AG04449 (cell line): ENCODE results near the gene KCNG3.

ENCODE experiments used
- CTCF ChIA-PET: fragments of 350-600 bp; formaldehyde crosslinking; extraction: SDS; loops from one replicate; lab custom pipeline; 2021; ENCODE audit warnings: antibody characterized with exemption; lab: Yijun Ruan, JAX
- POLR2A ChIA-PET: fragments of 400-600, 350-600 bp; formaldehyde crosslinking; extraction: SDS; loops from one replicate; lab custom pipeline; 2020; ENCODE audit warnings: antibody characterized with exemption, inconsistent platforms; lab: Yijun Ruan, JAX
- DNase-seq: peaks from one replicate; pipeline ENCODE4 v3.0.0-alpha.2; 2010; ENCODE audit warnings: low read depth, low spot score
- H3K4me3 ChIP-seq: 2 replicates; pipeline ENCODE4 v1.5.1; 2011; ENCODE audit warnings: low read depth, mild to moderate bottlenecking, control low read depth, low read length
- CTCF ChIP-seq: IDR thresholded peaks from one replicate; pipeline ENCODE4 v1.5.1; 2011; ENCODE audit warnings: mild to moderate bottlenecking, moderate library complexity, low read length, control low read depth, inconsistent platforms; ENCODE audit not compliant: insufficient read depth; ENCODE audit errors: missing control alignments

KCNG3 gene

GRCh38 chr2:42492691-42493467 is 903 bp downstream of the KCNG3 start:
- DNase-seq = no peak
- TF ChIP-seq CTCF = no peak
- ChIA-PET CTCF (interaction anchor here (0.8 to 7.5 kb wide), 5 partner anchors 9 to 172 kb away, joined by 3 to 71 read pairs (median 3); no protein-coding TSS in a partner anchor), POLR2A (no interaction called here)
- H3K4me3 ChIP-seq = no peak overlapping the region

- ChIA-PET POLR2A (no interaction called here), CTCF (interaction anchor here (1.1 to 1.2 kb wide), 2 partner anchors 10 to 12 kb away, joined by 3 read pairs; no protein-coding TSS in a partner anchor)
- no peak for TF ChIP-seq CTCF
- H3K4me3 ChIP-seq = no peak overlapping the region
- DNase-seq = no peak
Measured at GRCh38 chr2:42488297-42488696, 5.5 kb downstream of the KCNG3 start.

GRCh38 chr2:42486145-42486906 is 7.5 kb downstream of the KCNG3 start:
- ChIA-PET POLR2A (no interaction called here), CTCF (interaction anchor here (1.0 kb wide), 1 partner anchor 9 kb away, joined by 3 read pairs; no protein-coding TSS in a partner anchor)
- TF ChIP-seq CTCF = no peak
- no peak overlapping the region for H3K4me3 ChIP-seq
- DNase-seq = no peak

GRCh38 chr2:42480402-42480801 is 13.4 kb downstream of the KCNG3 start:
- no peak for TF ChIP-seq CTCF
- no peak overlapping the region for H3K4me3 ChIP-seq
- ChIA-PET POLR2A (no interaction called here), CTCF (interaction anchor here (1.5 kb wide), 1 partner anchor 15 kb away, joined by 4 read pairs; no protein-coding TSS in a partner anchor)
- no peak for DNase-seq

- no peak for TF ChIP-seq CTCF
- CTCF ChIA-PET = no interaction called here
- POLR2A ChIA-PET = interaction anchor here (0.7 kb wide), 1 partner anchor 51 kb away, joined by 3 read pairs; no protein-coding TSS in a partner anchor
- DNase-seq = no peak
- H3K4me3 ChIP-seq = no peak overlapping the region
Measured at GRCh38 chr2:42474765-42475454, 18.9 kb downstream of the KCNG3 start.
